Natural killer cell (primary cell): ENCODE results near the gene EPB42. TPM values are rescaled to one million over a fixed set of nuclear protein-coding genes. Genes with fewer than 3 reads are reported as not detected.
A peak's percentile ranks its signal among the peaks of the same experiment; 100 is the strongest.

Experiments used
- ATAC-seq, 3 donors: fragments of 150-1000 bp in 2 of 3; fragments of 200-7000 bp in 1 of 3; cut with Tn5 transposase; 1 replicate in 1 of 3; 2 replicates in 2 of 3; pipeline ENCODE4 v1.10.0; 2021; ENCODE audit warnings: mild to moderate bottlenecking in 2 of 3, moderate library complexity in 2 of 3
- DNase-seq, 2 donors: peaks; one replicate each; pipeline versions ENCODE4 v3.0.0 to v3.0.0-alpha.2; 2013 to 2021; ENCODE audit warnings: mixed read lengths in 1 of 2
- H3K27ac ChIP-seq: one replicate; pipeline ENCODE4 v1.5.1; 2013; ENCODE audit warnings: mild to moderate bottlenecking, low read length
- H3K27me3 ChIP-seq: one replicate; pipeline ENCODE4 v1.6.1; 2013; ENCODE audit warnings: low read length; ENCODE audit not compliant: control insufficient read depth, insufficient read depth
- H3K36me3 ChIP-seq: one replicate; pipeline ENCODE4 v1.6.1; 2013; ENCODE audit warnings: low read length; ENCODE audit not compliant: control insufficient read depth, insufficient read depth
- H3K4me1 ChIP-seq: one replicate; pipeline ENCODE4 v1.6.1; 2013; ENCODE audit warnings: low read length; ENCODE audit not compliant: control insufficient read depth, insufficient read depth
- H3K4me3 ChIP-seq: one replicate; pipeline ENCODE4 v1.5.1; 2013; ENCODE audit warnings: low read length
- H3K9me3 ChIP-seq: one replicate; pipeline ENCODE4 v1.6.1; 2013; ENCODE audit warnings: low read length; ENCODE audit not compliant: control insufficient read depth, insufficient read depth
- H3K27ac Mint-ChIP-seq, 2 donors: one replicate each; pipeline ENCODE4 v1.8.0; 2022; ENCODE audit warnings: mild to moderate bottlenecking in 2 of 2, mixed read lengths in 2 of 2, moderate library complexity in 1 of 2
- H3K27me3 Mint-ChIP-seq, 2 donors: one replicate each; pipeline ENCODE4 v1.8.0; 2022; ENCODE audit warnings: low read depth in 2 of 2, mixed read lengths in 2 of 2
- H3K36me3 Mint-ChIP-seq: one replicate; pipeline ENCODE4 v1.8.0; 2022; ENCODE audit warnings: mixed read lengths
- H3K4me1 Mint-ChIP-seq, 2 donors: one replicate each; pipeline ENCODE4 v1.8.0; 2022; ENCODE audit warnings: mixed read lengths in 2 of 2
- H3K4me3 Mint-ChIP-seq: one replicate; pipeline ENCODE4 v1.8.0; 2022; ENCODE audit warnings: mild to moderate bottlenecking, moderate library complexity, mixed read lengths
- H3K9me3 Mint-ChIP-seq, 2 donors: one replicate each; pipeline ENCODE4 v1.8.0; 2022; ENCODE audit warnings: mixed read lengths in 2 of 2
- WGBS: methylation state at CpG from one replicate; pipeline ENCODE4 v1.1.7; 2013; ENCODE audit warnings: missing lambda C conversion rate; ENCODE audit not compliant: insufficient coverage; 5-methylcytosine and 5-hydroxymethylcytosine counted together
- intact Hi-C: fragments of 100-400 bp; cut with micrococcal nuclease; formaldehyde crosslinking; loops from one replicate; pipeline ENCODE4 v1.14.2; 2022
- total RNA-seq, 4 donors: library from RNA; stranded (reverse); fragments of 120-200 nt in 1 of 4; gene quantifications; one replicate each; pipeline versions ENCODE4 v1.2.3 to v1.2.4, GENCODE V29; 2013 to 2022
- TF ChIP-seq, protein P1 (sequence below): fragments of 200-600 bp; IDR thresholded peaks from one replicate; pipeline ENCODE4 v1.8.0; 2022; ENCODE audit warnings: antibody characterized with exemption

The EPB42 gene
- not detected for total RNA-seq
- total RNA-seq (2013): 0.41 TPM

DNA sequence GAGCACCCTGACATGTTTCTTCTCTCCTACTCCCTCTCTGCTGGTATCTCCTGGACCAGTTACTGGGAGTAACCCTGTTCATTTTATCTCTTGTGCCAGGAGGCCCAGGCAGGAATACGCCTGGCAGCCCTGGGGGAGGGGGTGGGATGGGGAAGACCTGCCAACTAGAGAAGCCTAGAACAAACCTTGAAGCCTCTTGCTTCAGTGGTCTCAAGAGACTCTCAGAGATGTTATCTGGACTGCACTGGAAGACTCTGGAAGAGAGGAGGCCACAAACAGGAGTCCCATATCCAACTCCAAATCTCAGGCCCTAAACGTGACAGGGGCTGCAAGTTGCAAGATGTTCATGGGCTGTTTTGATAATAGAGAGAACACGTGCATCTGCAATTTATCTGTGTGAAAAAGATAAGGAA lies at the start of gene EPB42:
TSS of gene EPB42 (minus strand) at position 28 of the 413 bp plus-strand sequence. CDS start 193 bp downstream, outside the sequence.
- Histone ChIP-seq H3K4me3 (no peak within 1 kb of the TSS), H3K4me1 (peaks cover 16% of the 10 kb centered on the region), H3K27ac (no peak within 1 kb of the TSS), H3K36me3 (no peaks in the 10 kb centered on the region), H3K27me3 (no peaks in the 10 kb centered on the region), H3K9me3 (no peaks in the 10 kb centered on the region)
- Mint-ChIP-seq H3K27me3 (peaks cover 7 to 11% of the 10 kb centered on the region in 2 donors), H3K9me3 (no peaks in the 10 kb centered on the region), H3K36me3 (no peaks in the 10 kb centered on the region), H3K27ac (peak within 1 kb of the TSS; percentile 43 to 81), H3K4me3 (peak within 1 kb of the TSS; percentile 2), H3K4me1 (peaks cover 20 to 27% of the 10 kb centered on the region in 2 donors)
- TF ChIP-seq, protein P1, sequence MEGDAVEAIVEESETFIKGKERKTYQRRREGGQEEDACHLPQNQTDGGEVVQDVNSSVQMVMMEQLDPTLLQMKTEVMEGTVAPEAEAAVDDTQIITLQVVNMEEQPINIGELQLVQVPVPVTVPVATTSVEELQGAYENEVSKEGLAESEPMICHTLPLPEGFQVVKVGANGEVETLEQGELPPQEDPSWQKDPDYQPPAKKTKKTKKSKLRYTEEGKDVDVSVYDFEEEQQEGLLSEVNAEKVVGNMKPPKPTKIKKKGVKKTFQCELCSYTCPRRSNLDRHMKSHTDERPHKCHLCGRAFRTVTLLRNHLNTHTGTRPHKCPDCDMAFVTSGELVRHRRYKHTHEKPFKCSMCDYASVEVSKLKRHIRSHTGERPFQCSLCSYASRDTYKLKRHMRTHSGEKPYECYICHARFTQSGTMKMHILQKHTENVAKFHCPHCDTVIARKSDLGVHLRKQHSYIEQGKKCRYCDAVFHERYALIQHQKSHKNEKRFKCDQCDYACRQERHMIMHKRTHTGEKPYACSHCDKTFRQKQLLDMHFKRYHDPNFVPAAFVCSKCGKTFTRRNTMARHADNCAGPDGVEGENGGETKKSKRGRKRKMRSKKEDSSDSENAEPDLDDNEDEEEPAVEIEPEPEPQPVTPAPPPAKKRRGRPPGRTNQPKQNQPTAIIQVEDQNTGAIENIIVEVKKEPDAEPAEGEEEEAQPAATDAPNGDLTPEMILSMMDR: no peak
- no peak for DNase-seq
- ATAC-seq: no peak
- intact Hi-C loops: no loop called here
- 62% methylated on average over 2 of the region's 3 CpGs for WGBS

DNA sequence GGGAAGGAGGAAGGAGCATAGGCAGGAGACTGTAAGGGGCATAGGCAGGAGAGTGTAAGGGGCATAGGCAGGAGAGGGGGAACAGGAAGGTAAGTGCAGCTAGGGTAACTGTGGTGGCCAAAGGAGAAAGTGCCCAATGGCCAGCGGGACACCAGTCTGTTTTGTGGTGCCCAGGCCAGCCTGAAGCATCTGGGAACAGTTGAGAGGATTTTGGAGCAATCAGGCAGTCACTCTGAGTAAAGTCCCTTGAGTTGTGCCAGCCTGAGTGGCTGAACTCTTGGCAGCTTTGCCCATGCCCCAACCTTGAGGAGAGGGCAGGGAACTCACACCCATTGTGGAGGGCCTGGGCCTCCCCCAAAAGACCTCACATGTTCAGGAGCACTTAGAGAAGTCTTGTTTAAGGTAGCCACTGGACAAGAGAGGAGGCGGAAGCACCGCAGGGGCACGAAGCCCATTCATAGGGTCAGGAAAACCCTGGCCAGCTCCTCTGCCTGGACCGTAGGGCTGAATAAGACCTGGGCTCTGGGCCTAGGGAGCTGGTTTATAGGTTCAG lies 49.4 kb upstream of the EPB42 start:
- ATAC-seq: no peak
- Mint-ChIP-seq H3K27ac (no peak overlapping the region), H3K4me3 (no peak overlapping the region), H3K4me1 (peaks cover 0 to 10% of the 10 kb centered on the region in 2 donors), H3K9me3 (no peaks in the 10 kb centered on the region), H3K36me3 (no peaks in the 10 kb centered on the region), H3K27me3 (peaks cover 5 to 13% of the 10 kb centered on the region in 2 donors)
- intact Hi-C loops: no loop called here
- 84% methylated on average over 5 of the region's 5 CpGs for WGBS
- TF ChIP-seq, protein P1: no peak
- Histone ChIP-seq H3K9me3 (no peaks in the 10 kb centered on the region), H3K27me3 (no peaks in the 10 kb centered on the region), H3K36me3 (no peaks in the 10 kb centered on the region), H3K27ac (peak overlapping the region; percentile 10), H3K4me1 (peaks cover 14% of the 10 kb centered on the region), H3K4me3 (no peak overlapping the region)
- DNase-seq: no peak

DNA sequence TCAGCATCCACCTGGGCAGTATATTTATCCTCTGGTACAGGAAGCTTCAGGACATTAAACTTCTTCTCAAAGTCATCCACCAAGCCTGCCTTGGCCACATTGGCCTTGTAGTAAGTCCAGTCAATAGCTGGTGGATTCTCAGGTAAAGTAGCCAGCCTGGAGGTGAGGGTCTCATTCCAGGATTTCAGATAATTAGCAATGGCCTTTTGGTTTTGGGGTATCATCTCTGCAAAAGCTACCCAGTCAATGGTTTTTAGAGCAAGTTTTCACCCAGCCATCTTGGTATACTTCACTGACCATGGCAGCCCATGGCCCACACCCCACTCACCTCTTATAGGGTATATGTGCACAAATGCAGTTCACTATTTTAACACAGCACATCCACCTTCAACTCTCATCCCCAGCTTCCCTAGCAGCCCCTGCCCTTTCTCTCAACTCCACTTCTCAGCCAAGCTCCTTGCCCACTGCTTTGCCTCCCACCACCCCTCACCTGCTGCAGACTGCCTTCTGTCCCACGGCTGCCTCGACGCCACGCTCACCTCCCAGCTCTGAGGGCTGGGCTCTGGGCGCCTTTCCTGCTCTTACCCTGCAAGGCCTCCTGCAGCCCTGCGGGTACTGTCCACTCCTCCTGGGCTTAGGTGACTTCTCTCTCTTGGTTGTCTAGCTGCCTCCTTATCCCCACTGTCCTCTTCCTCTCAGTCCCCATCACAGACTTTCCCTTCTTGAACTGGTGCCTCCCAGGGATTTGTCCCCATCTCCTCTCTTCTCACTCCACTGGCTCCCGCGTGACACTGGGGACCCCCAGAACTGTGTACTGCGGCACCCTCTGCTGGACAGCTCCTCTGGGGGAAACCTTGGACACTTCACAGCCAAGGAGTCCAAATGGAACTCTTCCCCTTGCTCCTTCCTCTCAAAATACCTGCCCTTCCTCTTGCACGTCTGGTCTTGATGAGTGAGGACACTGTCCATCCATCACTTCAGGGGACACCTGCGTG lies 47.6 kb upstream of the EPB42 start:
- H3K4me3 ChIP-seq: no peak overlapping the region
- no peak overlapping the region for H3K4me3 Mint-ChIP-seq
- no peak for DNase-seq
- intact Hi-C loops: no loop called here
- no peaks in the 10 kb centered on the region for H3K36me3 ChIP-seq
- H3K9me3 Mint-ChIP-seq: no peaks in the 10 kb centered on the region
- peaks cover 7 to 13% of the 10 kb centered on the region in 2 donors for H3K27me3 Mint-ChIP-seq
- H3K27ac ChIP-seq: no peak overlapping the region
- TF ChIP-seq, protein P1: no peak
- no peak for ATAC-seq
- no peaks in the 10 kb centered on the region for H3K27me3 ChIP-seq
- H3K4me1 ChIP-seq: peaks cover 14% of the 10 kb centered on the region
- H3K4me1 Mint-ChIP-seq: peaks cover 0 to 10% of the 10 kb centered on the region in 2 donors
- no peak overlapping the region for H3K27ac Mint-ChIP-seq
- H3K9me3 ChIP-seq: no peaks in the 10 kb centered on the region
- WGBS: 64% methylated on average over 11 of the region's 11 CpGs
- H3K36me3 Mint-ChIP-seq: no peaks in the 10 kb centered on the region
